Fibroblast of lung (primary cell): ENCODE measurements around the gene LUC7L3. TPM values are rescaled to one million over a fixed set of nuclear protein-coding genes. Genes with fewer than 3 reads are reported as not detected.

Experiments
- DNase-seq, 2 donors: peaks; one replicate each; pipeline versions ENCODE4 v3.0.0 to v3.0.0-alpha.2; 2010; ENCODE audit warnings: low read depth in 2 of 2
- H2AFZ ChIP-seq: 2 replicates; pipeline ENCODE4 v1.5.1; 2012; ENCODE audit warnings: low read length, control low read depth, inconsistent platforms
- H3K27ac ChIP-seq: 2 replicates; pipeline ENCODE4 v1.5.1; 2011; ENCODE audit warnings: low read length, control low read depth; ENCODE audit not compliant: insufficient read depth
- H3K27me3 ChIP-seq: 2 replicates; pipeline ENCODE4 v1.5.1; 2011; ENCODE audit warnings: mild to moderate bottlenecking, low read length; ENCODE audit not compliant: control insufficient read depth, insufficient read depth
- H3K36me3 ChIP-seq: 2 replicates; pipeline ENCODE4 v1.5.1; 2011; ENCODE audit warnings: low read length; ENCODE audit not compliant: control insufficient read depth, insufficient read depth
- H3K4me1 ChIP-seq: 2 replicates; pipeline ENCODE4 v1.5.1; 2011; ENCODE audit warnings: low read length; ENCODE audit not compliant: control insufficient read depth, insufficient read depth; ENCODE audit errors: extremely low read depth
- H3K4me2 ChIP-seq: 2 replicates; pipeline ENCODE4 v1.5.1; 2011; ENCODE audit warnings: low read length, control low read depth; ENCODE audit not compliant: insufficient read depth; ENCODE audit errors: extremely low read depth
- H3K4me3 ChIP-seq, 4 experiments: fragments of 200-600 bp in 1 of 4; sonication (generic) in 1 of 4; replicated peaks in 1 of 4; 2 replicates each; pipeline ENCODE4 v1.5.1; 2011 to 2016; ENCODE audit warnings: low read length in 4 of 4, low read depth in 3 of 4, mild to moderate bottlenecking in 3 of 4, control low read depth in 2 of 4, inconsistent platforms in 1 of 4, mixed read lengths in 1 of 4; ENCODE audit not compliant: insufficient read depth in 1 of 4; ENCODE audit errors: control extremely low read depth in 1 of 4
- H3K79me2 ChIP-seq: 2 replicates; pipeline ENCODE4 v1.5.1; 2012; ENCODE audit warnings: mild to moderate bottlenecking, low read length, inconsistent platforms; ENCODE audit not compliant: control insufficient read depth, insufficient read depth
- H3K9ac ChIP-seq: 2 replicates; pipeline ENCODE4 v1.5.1; 2011; ENCODE audit warnings: mild to moderate bottlenecking, low read length, control low read depth; ENCODE audit not compliant: insufficient read depth
- H3K9me3 ChIP-seq: 2 replicates; pipeline ENCODE4 v1.5.1; 2012; ENCODE audit warnings: low read depth, low read length; ENCODE audit not compliant: control insufficient read depth, insufficient read depth
- H4K20me1 ChIP-seq: 2 replicates; pipeline ENCODE4 v1.5.1; 2011; ENCODE audit warnings: low read length; ENCODE audit not compliant: control insufficient read depth, insufficient read depth; ENCODE audit errors: extremely low read depth
- EZH2 ChIP-seq: IDR thresholded peaks from 2 replicates; pipeline ENCODE4 v1.5.1; 2012; ENCODE audit warnings: low read length, control low read depth, mild to moderate bottlenecking; ENCODE audit errors: missing control alignments
- polyA plus RNA-seq, 2 donors: library from polyadenylated mRNA; depleted of rRNA in 1 of 2; stranded (reverse) in 1 of 2; unstranded in 1 of 2; fragments of >200 nt; gene quantifications; 2 replicates each; pipeline ENCODE4 v1.2.1, GENCODE V29; 2011 to 2012; ENCODE audit warnings: missing spikeins in 1 of 2
- total RNA-seq: library from RNA; depleted of rRNA; stranded (reverse); fragments of >200 nt; gene quantifications from 2 replicates; pipeline ENCODE4 v1.2.1, GENCODE V29; 2014
- TF ChIP-seq, protein P1 (sequence below), 2 donors: IDR thresholded peaks in 1 of 2; conservative IDR thresholded peaks in 1 of 2; 1 replicate in 1 of 2; 2 replicates in 1 of 2; pipeline ENCODE4 v1.5.1; 2011 to 2012; ENCODE audit warnings: low read length in 2 of 2, control low read depth in 1 of 2, inconsistent platforms in 1 of 2, low read depth in 1 of 2, mild to moderate bottlenecking in 1 of 2

LUC7L3 gene
- total and polyA plus RNA-seq, 2 donors (not counting 1 experiment from before 2014, with no cell fraction given) = 35.2 to 56.5 TPM

DNA sequence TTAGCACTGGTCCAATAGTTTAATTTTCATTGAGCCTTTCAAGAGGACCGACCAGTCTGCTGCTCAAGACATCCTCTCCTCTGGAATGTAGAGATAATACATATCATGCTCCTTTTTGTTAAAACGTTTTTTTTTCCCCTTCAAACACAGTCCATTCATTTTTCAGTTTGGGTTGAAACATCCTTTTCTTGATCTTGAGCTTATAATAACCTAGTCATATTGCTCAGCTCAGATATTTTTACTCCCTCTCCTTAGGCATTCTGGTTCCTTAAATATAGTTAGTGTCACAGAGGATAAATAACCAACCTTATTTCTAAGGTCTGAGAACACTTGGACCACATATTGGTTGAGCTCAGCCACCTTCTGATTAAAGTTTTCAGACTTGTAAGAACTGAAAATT, 35.1 kb downstream of the LUC7L3 start:
- no peak overlapping the region for H3K9ac ChIP-seq
- no peaks in the 10 kb centered on the region for H4K20me1 ChIP-seq
- H3K4me2 ChIP-seq = no peak overlapping the region
- DNase-seq = no peak
- no peaks in the 10 kb centered on the region for H3K27me3 ChIP-seq
- no peak overlapping the region for H3K27ac ChIP-seq
- H2AFZ ChIP-seq = no peak overlapping the region
- peaks cover 2% of the 10 kb centered on the region for H3K36me3 ChIP-seq
- H3K9me3 ChIP-seq = no peaks in the 10 kb centered on the region
- no peaks in the 10 kb centered on the region for H3K79me2 ChIP-seq
- no peak overlapping the region for H3K4me3 ChIP-seq
- no peaks in the 10 kb centered on the region for H3K4me1 ChIP-seq
- TF ChIP-seq, protein P1, sequence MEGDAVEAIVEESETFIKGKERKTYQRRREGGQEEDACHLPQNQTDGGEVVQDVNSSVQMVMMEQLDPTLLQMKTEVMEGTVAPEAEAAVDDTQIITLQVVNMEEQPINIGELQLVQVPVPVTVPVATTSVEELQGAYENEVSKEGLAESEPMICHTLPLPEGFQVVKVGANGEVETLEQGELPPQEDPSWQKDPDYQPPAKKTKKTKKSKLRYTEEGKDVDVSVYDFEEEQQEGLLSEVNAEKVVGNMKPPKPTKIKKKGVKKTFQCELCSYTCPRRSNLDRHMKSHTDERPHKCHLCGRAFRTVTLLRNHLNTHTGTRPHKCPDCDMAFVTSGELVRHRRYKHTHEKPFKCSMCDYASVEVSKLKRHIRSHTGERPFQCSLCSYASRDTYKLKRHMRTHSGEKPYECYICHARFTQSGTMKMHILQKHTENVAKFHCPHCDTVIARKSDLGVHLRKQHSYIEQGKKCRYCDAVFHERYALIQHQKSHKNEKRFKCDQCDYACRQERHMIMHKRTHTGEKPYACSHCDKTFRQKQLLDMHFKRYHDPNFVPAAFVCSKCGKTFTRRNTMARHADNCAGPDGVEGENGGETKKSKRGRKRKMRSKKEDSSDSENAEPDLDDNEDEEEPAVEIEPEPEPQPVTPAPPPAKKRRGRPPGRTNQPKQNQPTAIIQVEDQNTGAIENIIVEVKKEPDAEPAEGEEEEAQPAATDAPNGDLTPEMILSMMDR (conservative IDR thresholded peaks at IDR 0.05 in 1 of 2, IDR thresholded peaks at IDR 0.05 in 1 of 2; ENCODE audit: low read depth in 1 of 2, low read length in 2 of 2) = no peak
- no peak for TF ChIP-seq EZH2

DNA sequence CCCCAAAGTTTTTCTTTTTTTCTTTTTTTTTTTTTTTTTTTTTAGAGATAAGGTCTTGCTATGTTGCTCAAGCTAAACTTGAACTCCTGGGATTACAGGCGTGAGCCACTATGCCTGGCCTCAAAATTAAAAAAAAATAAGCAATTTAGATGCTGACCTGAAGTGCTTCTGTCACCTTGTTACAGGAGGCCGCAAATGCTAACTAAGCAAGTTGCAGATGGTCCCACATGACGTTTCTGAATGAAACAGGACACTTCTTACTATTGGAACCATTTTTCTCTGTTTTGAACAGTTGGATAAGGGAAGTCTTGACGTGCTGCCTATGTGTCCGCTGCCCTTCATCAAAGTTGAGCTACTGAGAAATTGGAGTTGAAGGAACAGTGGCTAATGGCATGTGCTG, 39.1 kb downstream of the LUC7L3 start:
- no peak for TF ChIP-seq EZH2
- TF ChIP-seq, protein P1 (conservative IDR thresholded peaks at IDR 0.05 in 1 of 2, IDR thresholded peaks at IDR 0.05 in 1 of 2; ENCODE audit: low read depth in 1 of 2, low read length in 2 of 2) = no peak
- no peak overlapping the region for H3K9ac ChIP-seq
- no peaks in the 10 kb centered on the region for H3K4me1 ChIP-seq
- no peak overlapping the region for H2AFZ ChIP-seq
- no peaks in the 10 kb centered on the region for H4K20me1 ChIP-seq
- no peak overlapping the region for H3K4me3 ChIP-seq
- H3K9me3 ChIP-seq = no peaks in the 10 kb centered on the region
- H3K27ac ChIP-seq = no peak overlapping the region
- no peak for DNase-seq
- no peaks in the 10 kb centered on the region for H3K36me3 ChIP-seq
- H3K4me2 ChIP-seq = no peak overlapping the region
- H3K79me2 ChIP-seq = no peaks in the 10 kb centered on the region
- no peaks in the 10 kb centered on the region for H3K27me3 ChIP-seq

DNA sequence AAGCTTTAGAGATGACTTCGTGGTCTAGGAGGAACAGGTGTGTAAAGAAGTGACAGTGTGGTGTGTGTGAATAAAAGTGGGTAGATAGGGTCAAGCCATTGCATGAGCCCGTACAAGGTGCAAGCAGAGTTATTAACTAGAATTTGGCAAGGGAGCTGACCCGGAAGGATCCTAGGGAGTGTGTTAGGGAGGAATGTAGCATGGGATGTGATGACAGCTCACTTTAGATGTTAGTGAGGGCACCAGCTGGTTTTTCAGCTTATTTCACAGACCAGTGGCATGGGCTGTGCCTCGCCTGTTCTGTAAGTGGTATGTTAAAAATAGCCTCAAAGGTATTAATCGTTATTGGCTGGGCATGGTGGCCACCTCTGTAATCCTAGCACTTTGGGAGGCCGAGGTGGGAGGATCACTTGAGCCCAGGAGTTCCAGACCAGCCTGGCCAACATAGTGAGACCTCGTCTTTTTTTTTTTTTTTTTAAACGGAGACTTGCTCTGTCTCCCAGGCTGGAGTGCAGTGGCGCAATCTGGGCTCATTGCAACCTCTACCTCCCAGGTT, 39.7 kb downstream of the LUC7L3 start:
- H3K79me2 ChIP-seq = no peaks in the 10 kb centered on the region
- H2AFZ ChIP-seq = no peak overlapping the region
- H3K27ac ChIP-seq = no peak overlapping the region
- H3K9me3 ChIP-seq = no peaks in the 10 kb centered on the region
- no peak overlapping the region for H3K9ac ChIP-seq
- TF ChIP-seq, protein P1 (conservative IDR thresholded peaks at IDR 0.05 in 1 of 2, IDR thresholded peaks at IDR 0.05 in 1 of 2; ENCODE audit: low read depth in 1 of 2, low read length in 2 of 2) = no peak
- no peak for TF ChIP-seq EZH2
- H3K4me3 ChIP-seq = no peak overlapping the region
- no peaks in the 10 kb centered on the region for H3K4me1 ChIP-seq
- no peak for DNase-seq
- H3K27me3 ChIP-seq = no peaks in the 10 kb centered on the region
- H4K20me1 ChIP-seq = no peaks in the 10 kb centered on the region
- H3K4me2 ChIP-seq = no peak overlapping the region
- no peaks in the 10 kb centered on the region for H3K36me3 ChIP-seq
